Tibial nerve (tissue), 4 donors: Measurements from ENCODE around the gene GABRR1.

Source experiments
- EP300 ChIP-seq, 2 donors: sonication (generic); formaldehyde crosslinking; IDR thresholded peaks; one replicate each; pipeline ENCODE4 v1.6.1; 2017; ENCODE audit warnings: antibody characterized with exemption in 2 of 2, mild to moderate bottlenecking in 1 of 2
- POLR2A ChIP-seq, 2 donors: fragments of 450-650 bp; IDR thresholded peaks; one replicate each; pipeline ENCODE4 v1.6.1; 2017; ENCODE audit warnings: antibody characterized with exemption in 2 of 2, mild to moderate bottlenecking in 2 of 2, moderate library complexity in 2 of 2
- TF ChIP-seq, protein P1 (sequence below), 5 experiments: fragments of 200-600 bp in 3 of 5; fragments of 450-650 bp in 2 of 5; sonication (generic) in 3 of 5; IDR thresholded peaks; one replicate each; pipeline ENCODE4 v1.5.1; 2016 to 2019; ENCODE audit warnings: antibody characterized with exemption in 5 of 5, mild to moderate bottlenecking in 3 of 5, moderate library complexity in 2 of 5

DNA sequence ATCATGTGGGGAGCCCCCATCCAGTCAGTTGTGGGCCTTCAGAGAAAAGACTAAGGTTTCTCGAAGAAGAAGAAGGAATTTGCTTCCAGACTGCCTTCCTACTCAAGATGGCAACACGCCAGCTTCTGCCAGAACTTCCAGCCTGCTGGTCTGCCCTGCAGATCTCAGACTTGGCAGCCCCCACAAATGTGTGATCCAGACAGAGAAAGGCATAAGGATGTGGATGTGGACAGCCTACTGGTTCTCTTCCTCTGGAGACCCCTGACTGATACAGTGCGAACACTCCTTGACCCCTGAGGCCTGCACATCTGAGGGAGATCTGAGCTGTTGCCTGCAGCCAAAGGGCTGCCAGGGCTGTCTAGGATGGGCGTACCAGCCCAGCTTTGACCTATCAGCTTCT, 8.6 kb downstream of the GABRR1 start:
- TF ChIP-seq, protein P1, sequence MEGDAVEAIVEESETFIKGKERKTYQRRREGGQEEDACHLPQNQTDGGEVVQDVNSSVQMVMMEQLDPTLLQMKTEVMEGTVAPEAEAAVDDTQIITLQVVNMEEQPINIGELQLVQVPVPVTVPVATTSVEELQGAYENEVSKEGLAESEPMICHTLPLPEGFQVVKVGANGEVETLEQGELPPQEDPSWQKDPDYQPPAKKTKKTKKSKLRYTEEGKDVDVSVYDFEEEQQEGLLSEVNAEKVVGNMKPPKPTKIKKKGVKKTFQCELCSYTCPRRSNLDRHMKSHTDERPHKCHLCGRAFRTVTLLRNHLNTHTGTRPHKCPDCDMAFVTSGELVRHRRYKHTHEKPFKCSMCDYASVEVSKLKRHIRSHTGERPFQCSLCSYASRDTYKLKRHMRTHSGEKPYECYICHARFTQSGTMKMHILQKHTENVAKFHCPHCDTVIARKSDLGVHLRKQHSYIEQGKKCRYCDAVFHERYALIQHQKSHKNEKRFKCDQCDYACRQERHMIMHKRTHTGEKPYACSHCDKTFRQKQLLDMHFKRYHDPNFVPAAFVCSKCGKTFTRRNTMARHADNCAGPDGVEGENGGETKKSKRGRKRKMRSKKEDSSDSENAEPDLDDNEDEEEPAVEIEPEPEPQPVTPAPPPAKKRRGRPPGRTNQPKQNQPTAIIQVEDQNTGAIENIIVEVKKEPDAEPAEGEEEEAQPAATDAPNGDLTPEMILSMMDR (IDR thresholded peaks at IDR 0.05), result no peak
- TF ChIP-seq POLR2A (IDR thresholded peaks at IDR 0.05) (no peak), EP300 (IDR thresholded peaks at IDR 0.05) (no peak)
